Measurements from ENCODE around the gene FBXW8.

GRCh38 chr12:116943419-116944372 is 32.9 kb downstream of the FBXW8 start:
- TF ChIP-seq, protein P1, sequence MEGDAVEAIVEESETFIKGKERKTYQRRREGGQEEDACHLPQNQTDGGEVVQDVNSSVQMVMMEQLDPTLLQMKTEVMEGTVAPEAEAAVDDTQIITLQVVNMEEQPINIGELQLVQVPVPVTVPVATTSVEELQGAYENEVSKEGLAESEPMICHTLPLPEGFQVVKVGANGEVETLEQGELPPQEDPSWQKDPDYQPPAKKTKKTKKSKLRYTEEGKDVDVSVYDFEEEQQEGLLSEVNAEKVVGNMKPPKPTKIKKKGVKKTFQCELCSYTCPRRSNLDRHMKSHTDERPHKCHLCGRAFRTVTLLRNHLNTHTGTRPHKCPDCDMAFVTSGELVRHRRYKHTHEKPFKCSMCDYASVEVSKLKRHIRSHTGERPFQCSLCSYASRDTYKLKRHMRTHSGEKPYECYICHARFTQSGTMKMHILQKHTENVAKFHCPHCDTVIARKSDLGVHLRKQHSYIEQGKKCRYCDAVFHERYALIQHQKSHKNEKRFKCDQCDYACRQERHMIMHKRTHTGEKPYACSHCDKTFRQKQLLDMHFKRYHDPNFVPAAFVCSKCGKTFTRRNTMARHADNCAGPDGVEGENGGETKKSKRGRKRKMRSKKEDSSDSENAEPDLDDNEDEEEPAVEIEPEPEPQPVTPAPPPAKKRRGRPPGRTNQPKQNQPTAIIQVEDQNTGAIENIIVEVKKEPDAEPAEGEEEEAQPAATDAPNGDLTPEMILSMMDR (IDR thresholded peaks at IDR 0.05; ENCODE audit: poor library complexity): no peak
- no peak for TF ChIP-seq EZH2 (IDR thresholded peaks at IDR 0.05; ENCODE audit: borderline replicate concordance)
- TF ChIP-seq EZH2phosphoT487 (IDR thresholded peaks at IDR 0.05; ENCODE audit: low read depth, severe bottlenecking, unreplicated experiment): no peak
